HEK293T (cell line): ENCODE measurements around the gene SIRPD.

Experiments used
- CTCF ChIA-PET: fragments of 350-600 bp; formaldehyde crosslinking; extraction: SDS; loops from one replicate; lab custom pipeline; 2021; ENCODE audit warnings: antibody characterized with exemption, inconsistent platforms; lab: Yijun Ruan, JAX
- POLR2A ChIA-PET: fragments of 350-600 bp; formaldehyde crosslinking; extraction: SDS; loops from one replicate; lab custom pipeline; 2020; ENCODE audit warnings: antibody characterized with exemption, inconsistent platforms; lab: Yijun Ruan, JAX
- DNase-seq: peaks from one replicate; pipeline ENCODE4 v3.0.0; 2012; ENCODE audit warnings: mixed read lengths; ENCODE audit errors: extremely low spot score
- ARNT ChIP-seq: fragments of 450-650 bp; IDR thresholded peaks from 2 replicates; pipeline ENCODE4 v1.6.1; 2017; ENCODE audit warnings: mild to moderate bottlenecking
- BHLHE40 ChIP-seq: fragments of 450-650 bp; IDR thresholded peaks from 2 replicates; pipeline ENCODE4 v1.6.1; 2016; ENCODE audit warnings: mild to moderate bottlenecking, moderate library complexity, borderline replicate concordance
- CTBP1 ChIP-seq: fragments of 450-650 bp; IDR thresholded peaks from 2 replicates; pipeline ENCODE4 v1.6.1; 2016; ENCODE audit warnings: borderline replicate concordance
- ELF4 ChIP-seq: fragments of 450-650 bp; IDR thresholded peaks from 2 replicates; pipeline ENCODE4 v1.6.1; 2017; ENCODE audit warnings: antibody characterized with exemption
- FOXA1 ChIP-seq: fragments of 450-650 bp; IDR thresholded peaks from 2 replicates; pipeline ENCODE4 v1.6.1; 2016; ENCODE audit warnings: mild to moderate bottlenecking
- FOXK2 ChIP-seq: fragments of 450-650 bp; IDR thresholded peaks from 2 replicates; pipeline ENCODE4 v1.6.1; 2016; ENCODE audit warnings: mild to moderate bottlenecking
- FOXM1 ChIP-seq: fragments of 450-650 bp; IDR thresholded peaks from 2 replicates; pipeline ENCODE4 v1.6.1; 2017; ENCODE audit warnings: mild to moderate bottlenecking, borderline replicate concordance
- HDGF ChIP-seq: fragments of 450-650 bp; IDR thresholded peaks from 2 replicates; pipeline ENCODE4 v1.6.1; 2017; ENCODE audit warnings: antibody characterized with exemption, borderline replicate concordance
- L3MBTL2 ChIP-seq: fragments of 450-650 bp; conservative IDR thresholded peaks from 2 replicates; pipeline ENCODE4 v1.6.1; 2016; ENCODE audit warnings: mild to moderate bottlenecking
- LEF1 ChIP-seq: fragments of 450-650 bp; IDR thresholded peaks from 2 replicates; pipeline ENCODE4 v1.6.1; 2017; ENCODE audit warnings: mild to moderate bottlenecking, borderline replicate concordance
- NFRKB ChIP-seq: fragments of 450-650 bp; IDR thresholded peaks from 2 replicates; pipeline ENCODE4 v1.6.1; 2016; ENCODE audit warnings: mild to moderate bottlenecking, moderate library complexity
- SP1 ChIP-seq: fragments of 450-650 bp; IDR thresholded peaks from 2 replicates; pipeline ENCODE4 v1.6.1; 2017
- SUZ12 ChIP-seq: fragments of 450-650 bp; IDR thresholded peaks from 2 replicates; pipeline ENCODE4 v1.6.1; 2016; ENCODE audit warnings: mild to moderate bottlenecking
- TARDBP ChIP-seq: fragments of 450-650 bp; IDR thresholded peaks from 2 replicates; pipeline ENCODE4 v1.6.1; 2016
- ZNF384 ChIP-seq: fragments of 450-650 bp; IDR thresholded peaks from 2 replicates; pipeline ENCODE4 v1.6.1; 2016
- TF ChIP-seq, protein P1 (sequence below): fragments of 450-650 bp; IDR thresholded peaks from 2 replicates; pipeline ENCODE4 v1.6.1; 2016

The SIRPD gene

DNA sequence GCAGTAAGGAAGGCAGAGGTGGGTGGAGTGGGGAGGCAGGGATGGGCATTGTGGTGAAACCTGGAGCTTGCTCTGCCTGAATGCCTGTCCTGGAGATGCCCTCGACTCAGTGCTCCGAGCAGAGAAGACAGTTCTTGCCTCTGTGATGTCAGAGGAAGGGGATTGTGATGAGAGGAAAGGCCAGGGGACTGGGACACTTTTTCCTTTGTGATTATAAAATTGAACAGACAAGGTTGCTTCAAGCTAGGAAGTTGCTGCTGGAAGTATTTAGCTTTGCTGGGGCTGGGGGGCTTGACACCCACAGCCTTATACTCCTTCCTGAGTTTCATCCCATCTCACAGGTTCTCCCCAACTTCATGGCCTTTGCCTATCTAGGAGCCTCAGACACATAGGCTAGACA is at the start of gene SIRPD:
TSS of gene SIRPD (minus strand) at position 101 of the 400 bp plus-strand sequence. CDS start at position 49, 52 bp downstream.
- DNase-seq, result no peak
- ChIA-PET CTCF (no interaction called here), POLR2A (no interaction called here)
- TF ChIP-seq ARNT (no peak), ELF4 (no peak), NFRKB (no peak), FOXA1 (no peak), CTBP1 (no peak), LEF1 (no peak), FOXM1 (no peak), HDGF (no peak), FOXK2 (no peak), ZNF384 (no peak), SP1 (no peak), BHLHE40 (no peak), SUZ12 (no peak), L3MBTL2 (no peak)

DNA sequence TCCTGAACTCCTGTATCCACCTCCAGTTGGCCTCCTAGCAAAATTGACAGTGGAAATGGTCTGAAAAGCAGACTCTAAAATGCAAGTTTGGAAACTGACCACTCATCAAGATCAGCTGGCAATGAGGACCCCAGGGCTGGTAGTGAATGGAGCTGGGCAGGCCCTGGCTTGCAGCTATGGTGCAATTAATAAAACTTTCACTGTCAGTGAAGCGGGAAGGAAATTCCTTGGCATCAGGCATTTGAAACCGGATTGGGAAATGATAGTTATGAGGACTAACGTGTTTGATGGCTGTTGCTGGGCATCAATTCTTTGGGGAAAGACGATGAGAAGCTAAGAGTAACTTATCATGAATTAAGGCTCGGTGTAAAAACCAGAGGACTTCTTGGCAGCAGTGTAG is 43.2 kb upstream of the SIRPD start:
- no peak for DNase-seq
- ChIA-PET POLR2A (no interaction called here), CTCF (no interaction called here)
- TF ChIP-seq LEF1, result no peak
- no peak for TF ChIP-seq HDGF
- TF ChIP-seq NFRKB, result no peak
- no peak for TF ChIP-seq FOXK2
- no peak for TF ChIP-seq ARNT
- no peak for TF ChIP-seq TARDBP
- TF ChIP-seq SP1, result no peak
- TF ChIP-seq L3MBTL2, result no peak
- TF ChIP-seq BHLHE40, result no peak

DNA sequence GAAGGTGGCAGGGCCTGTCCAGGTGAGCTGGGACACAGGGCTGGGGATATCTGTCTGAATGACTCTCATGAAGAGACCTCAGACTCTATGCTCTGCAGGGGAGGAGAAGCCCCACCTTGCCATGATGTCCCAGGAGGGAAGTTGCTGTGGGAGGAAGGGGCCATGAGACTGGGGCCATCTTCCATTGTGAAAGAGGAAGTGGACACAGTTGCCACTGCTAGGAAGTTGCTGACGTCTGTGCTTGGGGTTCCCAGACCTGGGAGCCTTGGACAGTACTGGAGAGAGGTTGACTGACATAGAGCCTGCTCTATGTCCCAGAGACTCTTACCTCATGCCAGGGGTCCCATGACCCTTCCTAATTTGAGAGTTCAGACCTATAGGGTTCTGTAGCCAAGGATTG is 37.8 kb upstream of the SIRPD start:
- DNase-seq, result no peak
- POLR2A ChIA-PET, result no interaction called here
- TF ChIP-seq NFRKB (no peak), TARDBP (no peak), SP1 (no peak), HDGF (no peak), FOXK2 (no peak), ELF4 (no peak), L3MBTL2 (no peak), SUZ12 (no peak), ARNT (no peak), ZNF384 (no peak), FOXM1 (no peak)
- TF ChIP-seq, protein P1, sequence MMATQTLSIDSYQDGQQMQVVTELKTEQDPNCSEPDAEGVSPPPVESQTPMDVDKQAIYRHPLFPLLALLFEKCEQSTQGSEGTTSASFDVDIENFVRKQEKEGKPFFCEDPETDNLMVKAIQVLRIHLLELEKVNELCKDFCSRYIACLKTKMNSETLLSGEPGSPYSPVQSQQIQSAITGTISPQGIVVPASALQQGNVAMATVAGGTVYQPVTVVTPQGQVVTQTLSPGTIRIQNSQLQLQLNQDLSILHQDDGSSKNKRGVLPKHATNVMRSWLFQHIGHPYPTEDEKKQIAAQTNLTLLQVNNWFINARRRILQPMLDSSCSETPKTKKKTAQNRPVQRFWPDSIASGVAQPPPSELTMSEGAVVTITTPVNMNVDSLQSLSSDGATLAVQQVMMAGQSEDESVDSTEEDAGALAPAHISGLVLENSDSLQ, result no peak
- CTCF ChIA-PET, result no interaction called here

DNA sequence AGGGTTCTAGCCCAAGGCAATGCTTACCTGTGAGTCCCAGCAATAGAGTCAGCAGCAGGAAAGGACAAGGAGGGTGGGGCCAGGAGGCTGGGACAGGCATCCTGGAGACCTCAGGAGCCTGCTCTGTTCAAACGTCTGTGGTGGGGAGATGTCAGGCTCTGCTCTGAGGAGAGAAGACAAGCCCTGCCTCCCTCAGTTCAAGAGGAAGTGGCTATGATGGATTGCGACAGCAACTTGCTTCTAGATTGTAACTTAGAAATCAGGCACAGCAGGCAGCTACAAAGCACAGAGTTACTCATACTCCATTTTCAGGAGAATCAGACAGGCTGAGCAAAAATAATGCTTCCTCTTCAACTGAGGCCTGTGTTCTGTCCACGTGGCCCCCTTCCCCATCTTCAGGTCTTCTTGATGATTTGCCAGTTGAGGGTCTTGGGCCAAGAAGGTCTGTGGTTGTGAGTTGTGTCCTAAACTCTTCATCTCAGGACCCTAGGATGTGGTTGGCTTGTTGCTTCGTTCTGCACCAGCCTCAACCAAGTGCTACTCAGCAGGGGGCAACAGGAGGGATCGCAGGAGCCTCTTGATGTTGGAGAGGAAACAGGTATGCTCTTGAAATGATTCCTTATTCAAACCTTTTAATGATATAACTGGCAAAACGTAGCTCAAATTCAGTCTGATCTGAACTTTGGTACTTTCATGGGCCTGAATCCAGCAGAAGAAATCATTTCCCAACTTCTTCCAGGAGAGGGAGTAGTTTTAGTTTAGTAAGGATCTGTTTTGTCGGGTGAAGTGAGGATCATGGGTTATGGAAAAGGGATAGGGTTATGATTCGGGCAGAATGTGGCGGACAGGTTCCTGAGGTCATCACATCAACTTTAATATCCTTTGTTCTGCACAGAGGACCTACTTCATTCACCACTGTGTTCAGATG is 31.3 kb upstream of the SIRPD start:
- no peak for TF ChIP-seq ZNF384
- TF ChIP-seq NFRKB, result no peak
- no peak for TF ChIP-seq BHLHE40
- no peak for TF ChIP-seq HDGF
- TF ChIP-seq L3MBTL2, result no peak
- TF ChIP-seq ARNT, result no peak
- no peak for TF ChIP-seq ELF4
- no peak for TF ChIP-seq TARDBP
- TF ChIP-seq FOXM1, result no peak
- no peak for TF ChIP-seq FOXK2
- no peak for TF ChIP-seq FOXA1
- TF ChIP-seq LEF1, result no peak
- TF ChIP-seq SUZ12, result no peak
- TF ChIP-seq SP1, result no peak
- TF ChIP-seq CTBP1, result no peak
- TF ChIP-seq, protein P1, result no peak
- DNase-seq, result no peak
- POLR2A ChIA-PET, result no interaction called here
- CTCF ChIA-PET, result no interaction called here

DNA sequence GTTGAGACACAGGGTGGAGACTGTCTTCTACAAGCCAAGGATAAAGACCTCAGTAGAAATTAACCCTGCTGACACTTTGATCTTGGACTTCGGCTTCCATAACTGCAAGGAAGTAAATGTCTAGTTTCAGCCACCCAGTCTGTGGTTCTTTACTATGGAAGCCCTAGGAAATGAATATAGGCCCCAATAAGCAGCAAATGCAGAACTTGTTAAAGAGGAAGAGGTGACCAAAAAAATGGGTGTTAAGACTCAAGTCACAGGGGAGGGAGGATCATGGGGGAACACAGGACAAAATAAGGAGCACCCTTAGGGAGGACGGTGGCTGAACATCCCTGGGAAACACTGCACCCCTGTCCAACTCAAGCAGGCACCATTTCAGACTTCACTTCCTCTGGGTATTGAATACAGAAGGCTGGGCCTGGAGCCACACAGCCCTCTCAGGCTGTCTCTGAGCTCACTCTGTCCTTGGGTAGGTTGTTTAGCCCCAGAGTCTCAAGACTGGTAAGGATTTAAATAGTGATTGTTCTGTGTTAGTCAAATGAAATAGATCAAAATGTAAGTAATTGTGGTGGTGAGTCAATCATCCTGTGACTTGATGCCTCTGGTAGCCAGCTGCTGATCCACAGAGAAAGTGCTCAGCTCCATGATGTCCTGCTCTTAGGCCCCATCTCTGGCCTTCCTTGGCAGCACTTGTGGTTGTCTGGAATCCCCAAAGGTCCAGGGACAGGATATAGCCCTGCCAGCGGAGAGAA is 30.5 kb upstream of the SIRPD start:
- TF ChIP-seq SP1, result no peak
- TF ChIP-seq HDGF, result no peak
- TF ChIP-seq ZNF384, result no peak
- TF ChIP-seq BHLHE40, result no peak
- TF ChIP-seq ELF4, result no peak
- TF ChIP-seq FOXK2, result no peak
- no peak for TF ChIP-seq ARNT
- TF ChIP-seq, protein P1, result no peak
- no peak for TF ChIP-seq FOXM1
- no peak for TF ChIP-seq SUZ12
- TF ChIP-seq FOXA1, result no peak
- TF ChIP-seq TARDBP, result no peak
- no peak for TF ChIP-seq LEF1
- no peak for TF ChIP-seq L3MBTL2
- TF ChIP-seq NFRKB, result no peak
- no peak for TF ChIP-seq CTBP1
- POLR2A ChIA-PET, result no interaction called here
- DNase-seq, result no peak
- CTCF ChIA-PET, result no interaction called here
